NCI-H69 (cell line): ENCODE results near the gene WDR91.
A peak's percentile ranks its signal among the peaks of the same experiment; 100 is the strongest.
"Not testable (repeated sequence)": the region's sequence is repeated elsewhere in the genome, so short reads cannot be mapped to it uniquely, and the experiment has no call there.

Experiments used
- DNase-seq: peaks from one replicate; lab custom pipeline; 2025; lab: John Stamatoyannopoulos, UW

WDR91 gene

GRCh38 chr7:135179321-135179925 lies 31.9 kb downstream of the WDR91 start:
- DNase-seq, result no peak

- no peak for DNase-seq
Measured at GRCh38 chr7:135178364-135178763, 33.0 kb downstream of the WDR91 start.

- no peak for DNase-seq
Measured at GRCh38 chr7:135177028-135177696, 34.2 kb downstream of the WDR91 start.

- DNase-seq, result no peak
Measured at GRCh38 chr7:135175931-135176330, 35.4 kb downstream of the WDR91 start.

- DNase-seq, result no peak
Measured at GRCh38 chr7:135174941-135175340, 36.4 kb downstream of the WDR91 start.

GRCh38 chr7:135173916-135174315 lies 37.4 kb downstream of the WDR91 start:
- DNase-seq, result not testable (repeated sequence)

- not testable (repeated sequence) for DNase-seq
Measured at GRCh38 chr7:135171581-135172291, 39.6 kb downstream of the WDR91 start.

GRCh38 chr7:135170998-135171481 lies 40.3 kb downstream of the WDR91 start:
- DNase-seq, result not testable (repeated sequence)

GRCh38 chr7:135170274-135170997 lies 40.9 kb downstream of the WDR91 start, which contains the start of gene CYREN:
CYREN (minus strand) TSS chr7:135170707; CDS start chr7:135168922, 1,785 bp downstream.
- DNase-seq, result peak; percentile 97

- no peak for DNase-seq
Measured at GRCh38 chr7:135169964-135170273, 41.4 kb downstream of the WDR91 start.

GRCh38 chr7:135169141-135169963 lies 42.0 kb downstream of the WDR91 start:
- DNase-seq, result peak; percentile 23

- DNase-seq, result no peak
Measured at GRCh38 chr7:135168489-135169140, 42.7 kb downstream of the WDR91 start.

- no peak for DNase-seq
Measured at GRCh38 chr7:135168001-135168400, 43.3 kb downstream of the WDR91 start.

- DNase-seq, result no peak
Measured at GRCh38 chr7:135167365-135167917, 43.9 kb downstream of the WDR91 start.

- DNase-seq, result no peak
Measured at GRCh38 chr7:135166338-135166990, 44.9 kb downstream of the WDR91 start.

GRCh38 chr7:135165862-135166261 lies 45.5 kb downstream of the WDR91 start:
- DNase-seq, result no peak

GRCh38 chr7:135164357-135165061 lies 46.8 kb downstream of the WDR91 start:
- no peak for DNase-seq

- DNase-seq, result no peak
Measured at GRCh38 chr7:135162382-135163001, 48.8 kb downstream of the WDR91 start.

- DNase-seq, result no peak
Measured at GRCh38 chr7:135161669-135162068, 49.7 kb downstream of the WDR91 start.
